Activated B cell treated with CpG ODN at 0.5 μM for 24 hours (primary cell): ENCODE results near the gene CRABP1. TPM values are rescaled to one million over a fixed set of nuclear protein-coding genes. Genes with fewer than 3 reads are reported as not detected.

ENCODE experiments used
- ATAC-seq: fragments of 200-7000 bp; cut with Tn5 transposase; one replicate; pipeline ENCODE4 v1.10.0; 2021; ENCODE audit warnings: low read depth, mild to moderate bottlenecking, moderate library complexity
- CTCF ChIA-PET: fragments of 350-600 bp; sonication (Branson Sonifier 250); formaldehyde crosslinking; loops from one replicate; lab custom pipeline; 2021; ENCODE audit warnings: antibody characterized with exemption; lab: Charles Lee
- POLR2A ChIA-PET: fragments of 350-600 bp; sonication (Branson Sonifier 250); formaldehyde crosslinking; loops from one replicate; lab custom pipeline; 2021; ENCODE audit warnings: antibody characterized with exemption; lab: Charles Lee
- DNase-seq: peaks from one replicate; pipeline ENCODE4 v3.0.0; 2022
- H3K27ac Mint-ChIP-seq: one replicate; pipeline ENCODE4 v1.8.0; 2020; ENCODE audit warnings: mixed read lengths
- H3K27me3 Mint-ChIP-seq: one replicate; pipeline ENCODE4 v1.8.0; 2021; ENCODE audit warnings: mixed read lengths
- H3K36me3 Mint-ChIP-seq: one replicate; pipeline ENCODE4 v1.8.0; 2021; ENCODE audit warnings: low read depth, mixed read lengths
- H3K4me1 Mint-ChIP-seq: one replicate; pipeline ENCODE4 v1.8.0; 2021; ENCODE audit warnings: mixed read lengths
- H3K4me3 Mint-ChIP-seq: one replicate; pipeline ENCODE4 v1.8.0; 2020; ENCODE audit warnings: mild to moderate bottlenecking, mixed read lengths
- H3K9me3 Mint-ChIP-seq: one replicate; pipeline ENCODE4 v1.8.0; 2020; ENCODE audit warnings: mixed read lengths
- intact Hi-C: fragments of 100-400 bp; cut with micrococcal nuclease; formaldehyde crosslinking; loops from one replicate; pipeline ENCODE4 v1.15.1; 2024
- total RNA-seq: library from RNA; stranded (reverse); gene quantifications from 2 replicates; pipeline ENCODE4 v1.2.3, GENCODE V29; 2022
- TF ChIP-seq, protein P1 (sequence below): fragments of 200-600 bp; IDR thresholded peaks from one replicate; pipeline ENCODE4 v1.8.0; 2022; ENCODE audit warnings: antibody characterized with exemption, mild to moderate bottlenecking

Gene CRABP1
- total RNA-seq, 1 donor from 2014 or later, result not detected

DNA sequence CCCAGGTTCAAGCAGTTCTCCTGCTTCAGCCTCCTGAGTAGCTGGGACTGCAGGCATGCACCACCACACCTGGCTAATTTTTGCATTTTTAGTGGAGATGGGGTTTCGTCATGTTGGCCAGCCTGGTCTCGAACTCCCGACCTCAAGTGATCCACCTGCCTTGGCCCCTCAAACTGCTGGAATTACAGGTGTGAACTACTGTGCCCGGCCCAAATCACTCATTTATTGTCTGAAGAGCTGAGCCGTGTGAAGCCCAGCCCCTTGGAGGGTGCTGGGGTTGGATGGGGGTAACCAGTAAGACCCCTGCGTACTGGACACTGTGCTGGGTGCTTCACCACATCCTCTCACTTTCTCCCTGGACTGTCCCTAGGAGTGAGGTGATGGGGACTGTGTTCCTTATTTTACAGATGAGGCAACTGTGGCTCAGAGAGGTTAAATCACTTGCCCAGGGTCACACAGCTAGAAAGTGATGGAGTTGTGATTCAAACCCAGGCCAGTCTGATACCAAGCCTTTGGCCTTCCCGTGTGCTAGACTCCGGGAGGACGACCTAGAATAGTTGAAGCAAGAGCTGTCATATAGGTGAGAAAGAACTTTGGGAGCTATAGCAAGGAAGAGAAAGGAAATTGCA is 56.1 kb downstream of the CRABP1 start:
- Mint-ChIP-seq H3K9me3 (no peaks in the 10 kb centered on the region), H3K4me3 (no peak overlapping the region), H3K27ac (no peak overlapping the region), H3K27me3 (peaks cover 2% of the 10 kb centered on the region), H3K36me3 (no peaks in the 10 kb centered on the region), H3K4me1 (no peaks in the 10 kb centered on the region)
- TF ChIP-seq, protein P1, sequence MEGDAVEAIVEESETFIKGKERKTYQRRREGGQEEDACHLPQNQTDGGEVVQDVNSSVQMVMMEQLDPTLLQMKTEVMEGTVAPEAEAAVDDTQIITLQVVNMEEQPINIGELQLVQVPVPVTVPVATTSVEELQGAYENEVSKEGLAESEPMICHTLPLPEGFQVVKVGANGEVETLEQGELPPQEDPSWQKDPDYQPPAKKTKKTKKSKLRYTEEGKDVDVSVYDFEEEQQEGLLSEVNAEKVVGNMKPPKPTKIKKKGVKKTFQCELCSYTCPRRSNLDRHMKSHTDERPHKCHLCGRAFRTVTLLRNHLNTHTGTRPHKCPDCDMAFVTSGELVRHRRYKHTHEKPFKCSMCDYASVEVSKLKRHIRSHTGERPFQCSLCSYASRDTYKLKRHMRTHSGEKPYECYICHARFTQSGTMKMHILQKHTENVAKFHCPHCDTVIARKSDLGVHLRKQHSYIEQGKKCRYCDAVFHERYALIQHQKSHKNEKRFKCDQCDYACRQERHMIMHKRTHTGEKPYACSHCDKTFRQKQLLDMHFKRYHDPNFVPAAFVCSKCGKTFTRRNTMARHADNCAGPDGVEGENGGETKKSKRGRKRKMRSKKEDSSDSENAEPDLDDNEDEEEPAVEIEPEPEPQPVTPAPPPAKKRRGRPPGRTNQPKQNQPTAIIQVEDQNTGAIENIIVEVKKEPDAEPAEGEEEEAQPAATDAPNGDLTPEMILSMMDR, result no peak
- POLR2A ChIA-PET, result no interaction called here
- DNase-seq (no peak), ATAC-seq (no peak)
- intact Hi-C loops, result no loop called here
- CTCF ChIA-PET, result no interaction called here

- Mint-ChIP-seq H3K27me3 (peaks cover under 1% of the 10 kb centered on the region), H3K4me1 (no peaks in the 10 kb centered on the region), H3K4me3 (no peak overlapping the region), H3K27ac (no peak overlapping the region), H3K9me3 (no peaks in the 10 kb centered on the region), H3K36me3 (no peaks in the 10 kb centered on the region)
- ChIA-PET CTCF (interaction anchor here (1.6 kb wide), 1 partner anchor 25 kb away, joined by 4 read pairs; no protein-coding TSS in a partner anchor), POLR2A (no interaction called here)
- DNase-seq (no peak), ATAC-seq (no peak)
- intact Hi-C loops, result no loop called here
- TF ChIP-seq, protein P1, result no peak
These were observed 56.8 kb downstream of the CRABP1 start for GRCh38 chr15:78396976-78397375.

DNA sequence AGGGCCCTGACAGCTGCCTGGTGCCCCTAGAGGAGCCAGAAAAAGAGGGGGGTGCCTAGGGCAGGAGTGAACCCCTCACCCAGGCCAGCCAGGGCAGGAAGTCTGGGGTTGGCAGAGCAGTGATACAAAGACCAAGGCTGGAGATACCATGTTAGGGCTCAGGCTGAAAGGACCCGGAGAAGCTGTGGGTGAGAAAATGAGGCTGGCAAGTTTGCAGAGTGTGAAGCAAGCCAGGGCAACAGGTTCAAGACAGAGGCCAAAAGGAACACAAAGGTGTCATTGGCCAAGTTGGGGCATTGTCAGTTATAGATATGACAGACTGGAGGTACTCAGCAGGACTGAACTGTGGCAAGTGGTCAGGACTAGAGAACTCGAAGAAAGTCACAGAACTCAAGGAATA is 57.2 kb downstream of the CRABP1 start:
- ChIA-PET POLR2A (no interaction called here), CTCF (interaction anchor here (1.6 kb wide), 1 partner anchor 24 kb away, joined by 4 read pairs; no protein-coding TSS in a partner anchor)
- Mint-ChIP-seq H3K27me3 (peaks cover 2% of the 10 kb centered on the region), H3K4me3 (no peak overlapping the region), H3K36me3 (no peaks in the 10 kb centered on the region), H3K4me1 (no peaks in the 10 kb centered on the region), H3K9me3 (no peaks in the 10 kb centered on the region), H3K27ac (no peak overlapping the region)
- no peak for ATAC-seq
- TF ChIP-seq, protein P1, result no peak
- no peak for DNase-seq
- intact Hi-C loops, result no loop called here

Other genes with a start within 250 kb of the CRABP1 start
- not detected in 2 replicates for gene SH2D7, start 247.8 kb upstream of the CRABP1 start, total RNA-seq
- gene CIB2, start 208.9 kb upstream of the CRABP1 start, total RNA-seq, result 3.5 and 3.7 TPM in 2 replicates
- gene IDH3A, start 191.0 kb upstream of the CRABP1 start, total RNA-seq, result 111 and 124 TPM in 2 replicates
- gene ACSBG1, start 105.8 kb upstream of the CRABP1 start, total RNA-seq, result 0.07 and 0.15 TPM in 2 replicates
- gene DNAJA4, start 75.8 kb upstream of the CRABP1 start, total RNA-seq, result 18.8 and 22.3 TPM in 2 replicates
- 43.2 and 46.0 TPM in 2 replicates for gene SKIC8, start 40.7 kb upstream of the CRABP1 start, total RNA-seq
- 69.9 and 75.9 TPM in 2 replicates for gene IREB2, start 97.9 kb downstream of the CRABP1 start, total RNA-seq
- gene HYKK, start 167.2 kb downstream of the CRABP1 start, total RNA-seq, result 0.10 and 0.53 TPM in 2 replicates
- 178 and 182 TPM in 2 replicates for gene PSMA4, start 200.1 kb downstream of the CRABP1 start, total RNA-seq
- gene CHRNA5, start 225.2 kb downstream of the CRABP1 start, total RNA-seq, result 1.3 TPM in 2 replicates